ENCODE results near the gene SH2D3A.
A peak's percentile ranks its signal among the peaks of the same experiment; 100 is the strongest.

SH2D3A gene

DNA sequence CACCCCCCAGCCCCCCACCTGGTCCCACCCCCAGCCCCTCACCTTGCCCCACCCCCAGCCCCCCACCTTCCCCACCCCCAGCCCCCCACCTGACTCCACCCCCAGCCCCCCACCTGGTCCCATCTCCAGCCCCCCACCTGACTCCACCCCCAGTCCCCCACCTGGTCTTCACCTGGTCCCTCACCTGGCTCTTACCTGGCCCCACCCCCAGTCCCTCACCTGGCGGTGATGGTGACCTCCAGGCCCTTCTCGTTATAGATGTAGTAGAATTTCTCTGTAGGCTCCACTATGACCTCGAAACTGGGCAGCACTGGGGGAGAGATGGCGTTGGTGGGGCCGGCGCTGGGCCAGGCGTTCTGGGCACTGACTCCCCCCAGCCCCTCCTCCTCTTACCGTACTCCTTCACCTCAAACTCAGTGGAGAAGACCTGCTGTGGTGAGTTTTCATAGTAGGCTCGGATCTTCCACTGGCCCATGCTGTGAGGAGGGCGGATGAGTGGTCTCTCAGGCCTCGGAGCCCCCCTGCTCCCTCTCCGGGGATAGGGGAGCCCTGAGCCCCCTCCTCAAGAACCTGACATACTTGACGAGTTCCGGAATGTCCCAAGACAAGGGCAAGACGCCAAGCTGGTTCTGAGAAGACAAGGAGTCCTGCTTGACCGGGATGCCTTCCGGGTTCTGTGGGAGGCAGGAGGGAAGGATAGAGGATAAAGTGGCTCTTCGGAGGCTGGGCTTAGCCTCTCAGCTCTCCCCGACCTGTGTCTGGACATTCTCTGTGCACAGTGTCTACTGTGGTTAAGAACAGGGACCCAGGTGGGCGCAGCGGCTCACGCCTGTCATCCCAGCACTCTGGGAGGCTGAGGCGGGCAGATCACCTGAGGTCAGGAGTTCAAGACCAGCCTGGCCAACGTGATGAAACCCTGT, 53.2 kb downstream of the SH2D3A start:
- DNase-seq (ENCODE audit: low spot score): peak; percentile 62
- TF ChIP-seq, protein P1, sequence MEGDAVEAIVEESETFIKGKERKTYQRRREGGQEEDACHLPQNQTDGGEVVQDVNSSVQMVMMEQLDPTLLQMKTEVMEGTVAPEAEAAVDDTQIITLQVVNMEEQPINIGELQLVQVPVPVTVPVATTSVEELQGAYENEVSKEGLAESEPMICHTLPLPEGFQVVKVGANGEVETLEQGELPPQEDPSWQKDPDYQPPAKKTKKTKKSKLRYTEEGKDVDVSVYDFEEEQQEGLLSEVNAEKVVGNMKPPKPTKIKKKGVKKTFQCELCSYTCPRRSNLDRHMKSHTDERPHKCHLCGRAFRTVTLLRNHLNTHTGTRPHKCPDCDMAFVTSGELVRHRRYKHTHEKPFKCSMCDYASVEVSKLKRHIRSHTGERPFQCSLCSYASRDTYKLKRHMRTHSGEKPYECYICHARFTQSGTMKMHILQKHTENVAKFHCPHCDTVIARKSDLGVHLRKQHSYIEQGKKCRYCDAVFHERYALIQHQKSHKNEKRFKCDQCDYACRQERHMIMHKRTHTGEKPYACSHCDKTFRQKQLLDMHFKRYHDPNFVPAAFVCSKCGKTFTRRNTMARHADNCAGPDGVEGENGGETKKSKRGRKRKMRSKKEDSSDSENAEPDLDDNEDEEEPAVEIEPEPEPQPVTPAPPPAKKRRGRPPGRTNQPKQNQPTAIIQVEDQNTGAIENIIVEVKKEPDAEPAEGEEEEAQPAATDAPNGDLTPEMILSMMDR (IDR thresholded peaks at IDR 0.05): no peak
- Histone ChIP-seq H3K4me3 (no peak overlapping the region), H3K27ac (no peak overlapping the region)

DNA sequence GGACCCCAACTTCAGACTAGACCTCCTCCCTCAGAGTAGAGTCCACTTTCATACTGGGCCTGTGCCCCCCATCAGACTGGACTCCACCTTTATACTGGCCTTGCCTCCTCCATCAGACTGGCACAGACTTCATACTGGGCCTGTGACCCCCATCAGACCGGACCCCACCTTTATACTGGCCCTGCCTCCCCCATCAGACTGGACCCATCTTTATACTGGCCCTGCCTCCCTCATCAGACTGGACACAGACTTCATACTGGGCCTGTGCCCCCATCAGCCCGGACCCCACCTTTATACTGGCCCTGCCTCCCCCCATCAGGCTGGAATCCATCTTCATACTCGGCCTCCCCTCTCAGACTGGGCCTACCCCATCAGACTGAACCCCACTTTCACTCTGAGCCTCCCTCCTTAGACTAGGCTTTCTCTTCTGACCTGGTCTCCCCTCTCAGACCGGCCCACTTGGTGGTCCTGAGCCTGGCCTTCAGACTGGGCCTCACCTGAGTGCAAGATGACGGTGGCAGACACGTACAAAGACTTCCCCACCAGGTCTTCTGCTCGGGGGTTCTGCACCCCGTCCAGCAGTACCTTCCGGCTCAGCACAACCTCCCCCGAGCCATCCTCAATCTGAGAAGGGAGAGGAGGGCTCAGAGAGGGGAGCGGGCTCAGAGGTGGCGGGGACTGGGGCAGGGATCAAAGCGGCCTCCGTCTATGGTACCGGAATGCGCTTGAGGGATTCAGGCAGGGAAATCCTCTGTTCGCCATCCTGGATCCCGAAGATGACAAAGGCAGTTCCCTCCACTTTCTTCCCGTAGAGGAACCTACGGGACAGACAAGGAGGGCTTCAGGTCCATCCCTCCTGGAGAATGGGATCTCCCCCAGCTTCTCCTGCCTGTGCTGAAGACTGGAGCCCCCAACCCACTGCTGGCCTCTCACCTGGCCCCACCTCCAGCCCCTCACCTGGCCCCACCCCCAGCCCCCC, 54.3 kb downstream of the SH2D3A start:
- TF ChIP-seq, protein P1 (IDR thresholded peaks at IDR 0.05): no peak
- DNase-seq (ENCODE audit: low spot score): no peak
- Histone ChIP-seq H3K27ac (no peak overlapping the region), H3K4me3 (no peak overlapping the region)

DNA sequence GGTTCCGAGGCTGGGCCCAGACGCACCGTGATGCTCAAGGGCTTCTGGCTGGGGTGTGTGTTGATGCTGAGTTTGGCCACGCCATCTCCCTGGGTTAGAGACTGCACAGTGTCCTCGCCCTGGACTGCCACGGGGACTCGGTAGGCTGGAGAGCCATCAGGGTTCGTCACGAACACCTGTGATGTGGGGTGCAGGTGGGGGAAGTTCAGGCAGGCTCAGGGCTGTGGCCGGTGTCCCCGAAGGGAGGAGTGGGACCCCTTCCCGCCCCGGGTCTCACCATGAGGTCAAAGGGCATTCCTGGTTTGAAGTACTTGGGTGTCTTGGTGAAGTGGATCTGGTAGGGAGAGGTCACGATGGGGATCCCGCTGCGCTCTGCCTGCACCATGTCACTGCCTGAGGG, 55.0 kb downstream of the SH2D3A start:
- no peak for DNase-seq (ENCODE audit: low spot score)
- TF ChIP-seq, protein P1 (IDR thresholded peaks at IDR 0.05): no peak
- Histone ChIP-seq H3K4me3 (no peak overlapping the region), H3K27ac (no peak overlapping the region)

DNA sequence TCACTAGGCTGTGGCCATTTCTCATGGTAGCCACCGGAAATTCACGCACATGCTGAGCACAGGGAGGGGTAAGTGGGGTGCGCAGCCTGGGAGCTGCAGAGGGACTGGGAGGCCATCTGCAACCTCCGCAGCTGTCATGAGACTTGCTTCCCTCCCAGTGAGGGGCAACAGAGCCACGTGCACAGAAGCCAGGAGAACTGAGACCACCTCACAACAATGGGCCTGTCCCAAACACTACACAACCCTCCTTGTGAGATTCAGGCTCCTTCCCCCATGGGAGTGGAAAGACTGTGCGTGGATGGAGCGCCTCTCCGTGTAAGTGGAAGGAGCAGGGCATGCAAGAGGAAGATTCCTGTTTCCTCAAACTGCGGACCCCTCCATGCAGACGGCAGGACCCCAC, 55.6 kb downstream of the SH2D3A start:
- TF ChIP-seq, protein P1 (IDR thresholded peaks at IDR 0.05): no peak
- Histone ChIP-seq H3K4me3 (no peak overlapping the region), H3K27ac (no peak overlapping the region)
- DNase-seq (ENCODE audit: low spot score): no peak

DNA sequence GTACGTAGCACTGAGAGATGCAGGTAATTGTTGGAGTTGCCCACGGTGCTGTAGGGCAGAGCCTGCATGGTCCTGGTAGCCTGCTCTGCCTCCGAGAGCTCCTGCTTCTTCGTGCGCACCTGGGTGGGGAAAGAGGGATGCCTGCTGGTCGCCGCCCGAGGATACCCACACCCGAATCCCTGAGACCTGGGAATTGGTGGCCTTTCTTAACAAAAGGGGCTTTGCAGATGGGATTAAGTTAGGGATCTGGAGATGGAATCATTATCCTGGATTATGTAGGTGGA, 56.2 kb downstream of the SH2D3A start:
- no peak overlapping the region for H3K4me3 ChIP-seq
- no peak for DNase-seq (ENCODE audit: low spot score)
- no peak overlapping the region for H3K27ac ChIP-seq
- TF ChIP-seq, protein P1 (IDR thresholded peaks at IDR 0.05): no peak

DNA sequence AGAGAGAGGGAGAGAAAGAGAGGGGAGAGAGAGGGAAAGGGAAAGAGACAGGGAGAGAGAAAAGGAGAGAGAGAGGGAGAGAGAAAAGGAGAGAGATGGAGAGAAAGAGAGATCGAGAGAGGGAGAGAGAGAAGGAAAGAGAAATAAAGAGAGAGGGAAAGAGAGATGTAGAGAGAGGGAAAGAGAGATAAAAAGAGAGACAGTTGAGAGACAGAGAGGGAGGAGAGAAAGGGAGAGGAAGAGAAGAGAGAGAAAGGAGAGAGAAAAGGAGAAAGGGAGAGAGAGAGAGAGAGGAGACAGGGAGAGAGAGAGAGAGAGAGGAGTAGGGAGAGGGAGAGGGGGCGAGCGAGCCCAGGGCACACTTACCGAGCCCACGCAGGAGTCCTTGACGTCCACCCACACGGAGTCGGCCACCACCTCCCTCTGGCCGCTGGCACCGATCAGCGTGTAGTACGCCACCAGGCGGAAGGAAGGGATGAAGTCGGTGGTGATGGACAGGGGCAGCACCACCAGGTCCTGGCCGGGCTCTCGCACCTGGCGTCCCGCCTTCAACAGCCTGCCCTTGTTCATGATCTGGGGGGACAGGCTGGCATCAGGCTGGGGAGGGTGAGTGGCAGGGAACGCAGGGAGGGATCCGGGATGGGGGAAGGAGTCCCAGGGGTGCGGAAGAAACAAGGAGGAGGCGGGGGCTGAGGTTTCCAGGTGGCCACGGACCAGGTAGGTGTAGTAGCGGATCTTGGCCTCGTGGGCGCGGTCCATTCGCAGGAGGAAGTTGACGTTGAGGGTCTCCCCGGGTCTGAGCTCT, 56.8 kb downstream of the SH2D3A start:
- DNase-seq (ENCODE audit: low spot score): no peak
- TF ChIP-seq, protein P1 (IDR thresholded peaks at IDR 0.05): no peak
- no peak overlapping the region for H3K4me3 ChIP-seq
- peak overlapping the region in 1 of 2 donors; percentile 48 for H3K27ac ChIP-seq
